ENCODE data around the gene ZNF189.

Gene ZNF189

DNA sequence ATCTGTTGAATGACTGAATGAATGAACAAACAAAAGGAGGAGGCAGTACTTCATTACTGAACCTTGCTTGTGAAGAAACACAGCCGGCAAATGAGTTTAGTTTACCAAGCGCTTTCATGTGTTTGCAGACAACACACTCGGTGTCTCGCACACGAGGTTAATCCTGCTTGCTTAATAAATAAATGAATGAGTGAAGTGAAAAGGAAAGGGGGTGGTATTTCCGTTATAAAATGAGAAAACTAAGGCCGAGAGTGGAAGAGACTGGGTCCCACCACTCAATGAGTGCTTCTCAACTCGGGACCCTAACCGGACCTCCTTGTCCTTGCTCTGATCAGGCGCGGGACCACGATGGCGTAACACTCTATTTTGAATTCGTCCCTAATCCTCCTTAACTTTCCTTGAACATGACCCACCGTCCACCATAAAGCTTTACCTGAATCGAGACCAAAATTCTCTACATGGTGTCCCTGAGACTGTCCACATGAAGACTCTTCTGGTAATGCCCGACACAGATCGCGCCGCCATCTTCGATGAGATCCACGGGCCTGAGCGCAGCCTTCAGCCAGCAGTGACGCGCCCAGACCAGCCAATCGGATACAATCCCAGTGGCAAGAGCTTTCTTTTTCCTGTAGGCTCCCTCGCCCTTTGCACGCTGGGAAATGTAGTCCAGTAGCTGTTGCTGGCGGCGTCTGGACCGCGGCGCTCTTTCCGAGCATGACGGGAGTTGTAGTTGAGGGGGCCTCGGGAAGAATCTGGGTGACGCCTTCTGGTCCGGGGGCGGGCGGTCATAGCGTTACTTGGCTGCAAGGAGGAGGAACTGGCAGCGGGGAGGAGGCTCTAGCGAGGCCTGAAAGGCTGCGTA lies at the start of gene ZNF189, which contains the start of gene MRPL50:
ZNF189 (plus strand) TSS at position 784 of the 862 bp plus-strand sequence. CDS start 306 bp downstream, outside the sequence.
MRPL50 (minus strand) TSS at position 551 of the 862 bp plus-strand sequence; CDS start at position 525, 26 bp downstream.
- peak; percentile 99 for DNase-seq

DNA sequence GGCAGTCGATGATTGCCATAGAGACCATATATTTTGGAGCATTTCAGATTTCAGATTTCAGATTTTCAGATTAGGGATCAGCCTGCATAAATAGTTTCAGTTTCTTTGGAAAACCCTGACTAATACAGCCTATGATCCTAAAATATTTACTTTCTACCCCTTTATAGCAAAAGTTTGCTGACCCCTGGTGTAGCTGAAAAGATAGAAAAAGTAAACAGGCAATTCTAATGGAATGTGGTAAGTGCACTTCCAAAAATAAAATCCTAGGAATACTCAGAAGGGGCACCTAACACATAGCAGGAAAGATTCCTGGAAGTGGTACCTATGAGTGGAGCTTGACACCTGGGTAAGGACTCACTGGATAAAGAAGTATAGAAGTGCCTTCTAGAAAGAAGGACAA lies 48.4 kb upstream of the ZNF189 start:
- no peak for DNase-seq

DNA sequence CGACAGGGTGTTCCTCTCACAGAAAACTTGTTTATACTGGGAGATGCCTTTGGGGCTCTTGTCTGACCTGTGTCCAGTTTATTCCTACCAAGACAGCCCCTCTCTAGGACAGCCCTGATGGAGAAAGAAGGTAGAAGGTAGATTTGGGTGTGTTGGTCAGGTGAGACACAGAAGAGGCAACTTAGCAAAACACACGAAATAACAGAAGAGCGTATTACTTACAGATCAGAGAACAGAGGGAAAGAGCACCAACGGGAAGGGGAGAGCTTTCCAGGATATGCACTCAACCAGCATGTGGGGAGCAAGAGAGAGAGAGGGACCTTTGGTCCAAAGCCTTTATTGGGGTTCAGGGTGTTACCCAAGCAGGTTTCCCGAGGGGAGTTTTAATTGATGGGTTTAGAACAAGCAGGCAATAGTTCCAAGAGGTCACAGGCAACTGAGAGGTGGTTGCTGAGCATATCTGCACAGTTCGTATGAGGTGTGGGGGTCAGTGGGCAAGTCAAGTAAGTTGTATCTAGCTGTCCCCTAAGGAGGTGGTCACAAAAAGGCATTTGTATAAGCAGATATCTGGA lies 45.7 kb upstream of the ZNF189 start:
- DNase-seq: no peak

DNA sequence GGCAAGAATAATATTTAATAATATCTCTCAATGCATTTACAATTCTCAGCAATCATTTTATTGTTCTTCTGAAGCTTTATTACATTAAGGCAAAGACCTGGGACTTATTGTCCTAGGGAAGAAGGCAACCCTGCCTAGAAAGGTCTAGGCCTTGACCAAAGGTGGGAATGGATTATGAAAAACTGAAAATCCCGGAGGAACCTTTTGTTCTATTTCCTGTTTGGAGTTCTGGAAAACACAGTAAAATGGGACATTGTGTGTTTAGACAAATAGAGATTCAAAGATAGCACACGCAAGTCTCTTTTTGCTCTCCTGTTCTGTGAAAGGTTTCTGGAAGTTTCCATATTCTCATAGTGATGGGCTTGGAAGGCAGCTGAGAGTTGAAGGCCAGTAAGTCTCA lies 45.0 kb upstream of the ZNF189 start:
- no peak for DNase-seq

DNA sequence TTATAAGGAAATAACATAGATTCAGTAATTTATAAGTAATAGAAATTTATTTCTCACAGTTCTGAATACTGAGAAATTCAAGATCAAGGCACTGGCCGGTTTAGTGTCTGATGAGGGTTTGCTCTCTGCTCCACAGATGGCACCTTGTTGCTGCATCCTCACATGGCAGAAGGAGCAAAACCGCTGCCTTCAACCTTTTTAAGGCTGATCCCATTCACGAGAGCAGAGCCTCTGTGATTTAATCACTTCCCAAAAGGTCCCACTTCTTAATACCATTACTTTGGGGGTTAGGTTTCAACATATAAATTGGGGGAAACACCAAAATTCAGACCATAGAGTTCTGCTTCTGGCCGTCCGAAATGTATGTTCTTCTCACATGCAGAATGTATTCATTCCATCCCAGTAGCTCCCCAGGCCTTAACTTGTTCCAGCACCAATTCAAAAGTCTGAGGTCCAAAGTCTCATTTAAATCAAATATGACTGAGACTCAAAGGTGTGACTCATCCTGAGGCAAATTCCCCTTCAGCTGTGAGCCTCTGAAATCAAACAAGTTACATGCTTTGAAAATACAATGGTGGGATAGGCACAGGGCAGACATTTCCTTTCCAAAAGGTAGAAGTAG lies 44.4 kb upstream of the ZNF189 start:
- DNase-seq: no peak

DNA sequence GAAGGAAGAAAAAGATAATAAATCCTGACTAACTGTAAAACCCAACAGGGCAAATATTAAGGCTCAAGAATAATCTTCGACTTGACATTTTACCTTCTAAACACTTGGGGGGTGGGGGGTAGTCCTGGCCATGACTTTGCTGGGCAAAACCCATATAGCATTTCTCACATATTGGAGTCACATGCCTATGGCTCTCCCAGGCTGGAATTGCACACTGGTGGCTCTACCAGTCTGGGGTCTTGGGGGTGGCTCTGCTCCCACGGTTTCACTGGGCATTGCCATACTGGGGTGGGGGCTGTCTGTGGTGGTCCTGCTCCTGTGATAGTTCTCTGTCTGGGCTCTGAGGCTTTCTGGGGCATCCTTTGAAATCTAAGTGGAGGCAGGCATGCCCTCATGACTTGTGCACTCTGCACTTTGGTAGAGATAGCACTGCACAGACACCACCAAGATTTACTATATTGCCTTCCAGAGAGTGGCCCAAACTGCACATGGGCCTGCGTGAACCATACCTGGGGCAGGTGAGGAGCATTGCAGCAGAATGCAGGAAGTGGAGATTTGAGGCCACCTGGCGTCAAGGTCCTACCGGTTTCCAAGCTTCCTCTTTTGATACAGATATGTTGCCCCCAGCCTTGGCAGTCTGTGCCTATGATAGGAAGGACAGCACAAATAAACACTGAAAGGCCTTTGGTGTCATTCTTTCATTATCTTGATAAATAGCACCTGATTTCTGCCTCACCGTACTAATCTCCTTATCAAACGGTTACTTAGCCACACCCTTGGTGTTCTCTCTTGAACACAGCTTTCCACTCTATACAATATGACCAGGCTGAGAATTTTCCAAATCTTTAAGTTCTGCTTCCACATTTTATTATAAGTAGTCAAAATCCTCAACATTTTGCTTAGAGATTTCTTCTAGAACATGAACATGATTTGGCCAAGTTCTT lies 43.6 kb upstream of the ZNF189 start:
- no peak for DNase-seq

DNA sequence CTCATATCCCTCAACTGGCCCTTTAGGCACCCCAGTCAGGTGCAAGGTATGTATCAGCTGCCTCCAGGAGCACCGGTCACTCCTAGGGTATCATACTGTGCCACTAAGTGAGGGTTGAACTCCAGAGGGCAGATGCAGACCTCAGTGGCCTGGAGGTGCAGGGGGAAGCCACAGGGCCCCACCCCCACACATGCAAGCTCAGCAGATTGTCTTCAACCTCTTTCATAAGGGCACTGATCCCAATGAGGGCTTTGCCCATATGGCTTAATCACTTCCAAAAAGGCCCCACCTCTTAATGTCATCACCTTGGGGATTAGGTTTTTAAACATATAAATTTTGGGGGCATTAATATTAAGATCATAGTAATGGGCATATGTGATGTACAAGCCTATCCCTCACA lies 42.0 kb upstream of the ZNF189 start:
- DNase-seq: no peak

DNA sequence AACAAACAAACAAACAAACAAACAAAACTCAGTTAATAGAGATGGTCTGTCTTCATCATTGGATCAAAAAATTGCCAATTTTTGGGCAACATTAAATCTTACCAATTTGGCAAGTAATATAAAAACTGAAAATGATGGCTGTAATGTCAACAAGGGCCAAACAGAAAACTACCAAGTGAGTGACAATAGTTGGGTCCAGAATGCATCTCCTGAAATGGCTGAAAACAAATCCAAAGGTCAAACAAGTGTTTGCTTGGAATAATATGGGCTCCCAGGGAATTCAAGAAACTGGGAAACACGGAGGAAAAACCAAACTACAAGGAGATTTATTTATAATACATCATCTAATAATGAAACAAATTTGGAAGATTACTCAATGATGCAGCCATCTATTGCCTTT lies 39.0 kb upstream of the ZNF189 start:
- no peak for DNase-seq

DNA sequence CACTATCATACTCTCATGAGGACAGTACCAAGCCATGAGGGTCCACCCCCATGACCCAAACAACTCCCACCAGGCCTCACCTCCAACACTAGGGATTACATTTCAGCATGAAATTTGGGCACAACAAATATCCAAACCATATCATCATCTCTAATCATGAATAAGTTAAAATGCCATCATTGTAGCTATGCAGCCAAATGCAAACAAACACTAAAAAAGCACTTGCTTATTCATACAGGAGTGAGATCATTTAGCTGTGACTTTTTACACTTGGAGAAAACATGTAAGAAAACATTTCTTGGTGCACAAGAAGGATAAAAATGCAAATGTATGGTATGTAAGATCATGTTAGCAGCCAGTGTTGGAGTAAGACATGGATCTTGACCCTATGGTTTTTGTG lies 38.0 kb upstream of the ZNF189 start:
- DNase-seq: no peak

DNA sequence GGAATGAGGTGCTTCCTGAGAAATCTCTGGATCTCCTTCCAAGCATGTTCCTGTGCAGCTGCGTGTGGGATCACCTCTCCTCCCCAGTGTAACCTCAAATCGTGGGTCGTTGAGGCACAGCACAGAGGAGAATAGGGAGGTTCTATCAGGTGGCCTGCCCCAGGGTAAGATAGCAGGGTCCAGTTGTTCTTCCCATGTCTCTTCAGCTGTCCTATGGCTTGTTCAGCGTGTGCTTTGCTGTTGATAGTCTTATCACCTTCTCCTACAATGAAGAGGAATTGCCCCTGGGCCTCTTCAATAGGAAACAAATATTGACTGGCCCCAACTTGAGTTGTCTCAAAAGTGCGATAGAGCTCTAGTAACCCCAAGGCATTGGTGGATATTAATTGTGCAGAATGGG lies 36.2 kb upstream of the ZNF189 start:
- DNase-seq: no peak

DNA sequence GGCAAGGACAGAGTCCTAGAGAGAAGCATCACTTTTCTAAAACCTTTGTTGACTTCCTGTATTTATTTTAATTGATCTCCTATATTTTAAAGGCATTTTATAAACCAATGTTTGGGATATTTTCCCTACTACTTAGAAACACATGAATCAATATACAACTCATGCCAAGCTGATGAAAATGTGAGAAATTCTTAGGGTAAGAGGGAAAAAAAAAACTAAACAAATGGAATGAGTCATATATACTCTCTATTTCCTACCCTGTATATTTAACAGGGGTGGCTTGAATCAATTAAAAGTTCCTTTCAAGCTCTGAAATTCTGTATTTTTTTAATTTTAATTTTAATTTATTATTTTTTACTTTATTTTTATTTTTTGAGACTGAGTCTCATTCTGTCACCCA lies 33.5 kb upstream of the ZNF189 start:
- DNase-seq: no peak

DNA sequence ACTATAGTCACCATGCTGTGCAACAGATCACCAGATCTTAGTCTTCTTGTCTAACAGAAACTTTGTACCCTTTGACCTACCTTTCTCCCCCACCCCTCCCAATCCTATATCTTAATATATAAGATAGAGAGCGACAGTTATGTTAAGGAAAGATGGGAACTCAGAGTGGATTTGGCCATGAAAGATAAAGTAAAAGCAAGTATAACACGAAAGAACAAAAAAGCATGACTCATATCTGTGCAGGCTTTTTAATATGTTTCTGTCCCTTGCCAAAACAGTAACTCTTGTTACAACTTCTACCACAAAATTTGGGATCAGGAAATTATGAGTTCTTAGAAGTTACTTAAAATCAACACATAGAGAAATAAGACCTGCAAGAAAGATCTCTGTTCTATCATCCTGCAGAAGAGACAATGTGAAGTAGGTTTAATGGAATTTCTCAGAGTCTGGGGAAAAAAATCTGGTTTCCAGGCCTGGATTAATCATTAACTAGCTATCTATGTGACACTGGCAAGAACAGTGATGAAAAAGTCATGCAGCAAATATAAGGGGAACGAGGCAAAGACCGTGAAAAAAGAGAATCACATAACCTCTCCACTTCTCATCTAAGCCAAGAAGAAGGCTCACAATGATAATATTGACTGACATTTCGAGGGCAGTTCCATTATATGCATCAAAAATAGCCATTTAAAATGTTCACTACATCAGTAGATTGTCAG lies 32.5 kb upstream of the ZNF189 start:
- no peak for DNase-seq

DNA sequence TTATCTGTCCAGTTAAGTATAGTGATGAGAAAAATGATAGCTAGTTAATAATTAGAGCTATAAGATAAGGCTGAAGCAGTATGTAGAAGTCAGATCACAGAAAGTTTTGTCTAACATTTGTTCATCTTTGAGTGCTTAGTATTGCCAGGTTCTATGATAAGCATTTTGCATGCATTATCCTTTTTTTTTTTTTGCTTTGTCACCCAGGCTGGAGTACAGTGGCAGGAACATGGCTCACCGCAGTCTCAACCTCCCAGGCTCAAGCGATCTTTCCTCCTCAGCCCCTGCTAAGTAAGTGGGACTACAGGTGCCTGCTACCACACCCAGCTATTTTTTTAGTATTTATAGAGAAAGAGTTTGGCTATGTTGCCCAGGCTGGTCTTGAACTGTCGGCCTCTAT lies 31.3 kb upstream of the ZNF189 start:
- no peak for DNase-seq

DNA sequence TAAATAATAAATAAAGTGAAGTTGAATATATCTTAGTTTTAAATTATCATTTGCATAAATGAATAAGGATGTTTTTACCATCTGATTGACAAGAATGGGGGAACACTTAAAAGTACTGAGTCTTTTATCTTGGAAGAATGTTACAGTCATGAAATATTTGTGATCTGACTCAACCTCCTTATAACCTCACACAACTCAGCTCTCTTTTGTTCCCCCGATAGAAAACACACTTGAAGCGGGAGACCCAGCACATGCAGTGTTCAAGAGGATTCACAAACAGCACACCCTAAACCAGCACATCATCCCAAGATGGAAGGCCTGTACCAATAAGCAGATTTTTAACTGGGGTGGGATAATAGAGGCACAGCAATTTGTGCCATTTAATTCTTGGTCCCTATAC lies 29.4 kb upstream of the ZNF189 start:
- no peak for DNase-seq

DNA sequence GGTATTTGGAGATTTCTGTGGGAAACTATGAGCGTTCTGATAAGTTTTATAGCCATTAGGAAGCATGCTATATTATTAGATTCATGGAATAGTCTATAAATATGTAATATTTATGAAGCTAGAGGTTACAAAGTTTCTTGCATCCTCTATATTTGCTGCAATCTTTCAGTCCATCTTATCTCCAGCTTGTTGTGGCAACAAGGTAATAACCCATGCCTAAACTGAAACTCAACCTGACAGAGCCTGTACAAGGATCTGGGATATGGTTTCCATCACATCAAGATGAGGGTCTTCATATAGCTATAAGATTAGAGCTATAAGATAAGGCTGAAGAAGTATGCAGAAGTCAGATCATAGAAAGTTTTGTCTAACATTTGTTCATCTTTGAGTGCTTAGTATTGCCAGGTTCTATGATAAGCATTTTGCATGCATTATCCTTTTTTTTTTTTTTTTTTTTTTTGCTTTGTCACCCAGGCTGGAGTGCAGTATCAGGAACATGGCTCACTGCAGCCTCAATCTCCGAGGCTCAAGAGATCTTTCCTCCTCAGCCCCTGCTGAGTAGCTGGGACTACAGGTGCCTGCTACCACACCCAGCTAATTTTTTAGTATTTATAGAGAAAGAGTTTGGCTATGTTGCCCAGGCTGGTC lies 28.6 kb upstream of the ZNF189 start:
- no peak for DNase-seq

DNA sequence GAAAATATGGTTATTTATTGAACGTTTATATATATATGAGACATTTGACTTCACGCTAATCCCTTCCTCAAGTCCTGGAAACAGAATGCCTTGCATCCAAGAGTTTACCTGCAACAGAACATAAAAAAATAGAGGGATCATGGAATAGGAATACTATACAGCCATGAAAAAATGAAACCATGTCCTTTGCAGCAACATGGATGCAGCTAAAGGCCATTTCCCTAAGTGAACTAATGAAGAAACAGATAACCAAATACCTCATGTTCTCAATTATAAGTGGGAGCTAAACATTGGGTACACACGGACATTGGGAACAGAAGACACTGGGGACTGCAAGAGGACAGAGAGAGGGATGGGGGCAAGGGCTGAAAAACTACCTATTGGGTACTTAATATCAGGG lies 26.8 kb upstream of the ZNF189 start:
- no peak for DNase-seq

DNA sequence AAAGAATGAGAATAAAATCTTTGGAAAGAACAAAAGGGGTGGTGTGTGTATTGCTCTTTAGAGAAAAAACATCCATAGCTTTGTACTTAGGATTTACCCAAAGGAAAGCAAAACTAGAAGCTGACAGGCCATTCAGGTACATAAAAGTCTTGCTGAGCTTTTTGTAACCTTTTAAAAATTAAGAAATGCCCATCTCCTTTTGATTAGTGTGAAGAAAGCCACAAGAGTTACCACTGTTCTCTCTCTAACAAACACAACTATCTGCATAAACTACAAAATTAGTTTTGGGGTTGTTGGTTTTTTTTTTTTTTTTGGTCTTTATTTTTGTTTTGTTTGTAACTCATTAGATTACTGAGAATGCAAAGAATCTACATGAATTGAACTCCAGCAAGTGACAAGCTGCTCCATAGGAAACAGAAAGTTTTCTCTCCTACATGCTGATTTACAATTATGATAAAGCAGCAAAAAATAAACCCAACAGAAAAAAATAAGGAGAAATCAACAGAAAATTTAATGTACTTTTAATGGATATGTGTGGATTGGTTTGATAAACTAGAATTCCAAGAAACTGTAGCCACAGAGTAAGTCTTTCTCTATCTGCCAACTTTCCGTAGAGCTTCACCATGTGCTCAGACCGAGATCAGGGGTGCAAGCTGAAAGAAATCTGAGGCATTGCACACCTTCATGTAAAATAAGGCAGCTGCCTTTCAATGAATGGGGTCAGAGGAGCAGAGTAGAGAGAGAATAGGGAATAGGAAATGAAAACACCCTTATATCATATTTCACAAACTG lies 26.1 kb upstream of the ZNF189 start:
- DNase-seq: peak; percentile 34

DNA sequence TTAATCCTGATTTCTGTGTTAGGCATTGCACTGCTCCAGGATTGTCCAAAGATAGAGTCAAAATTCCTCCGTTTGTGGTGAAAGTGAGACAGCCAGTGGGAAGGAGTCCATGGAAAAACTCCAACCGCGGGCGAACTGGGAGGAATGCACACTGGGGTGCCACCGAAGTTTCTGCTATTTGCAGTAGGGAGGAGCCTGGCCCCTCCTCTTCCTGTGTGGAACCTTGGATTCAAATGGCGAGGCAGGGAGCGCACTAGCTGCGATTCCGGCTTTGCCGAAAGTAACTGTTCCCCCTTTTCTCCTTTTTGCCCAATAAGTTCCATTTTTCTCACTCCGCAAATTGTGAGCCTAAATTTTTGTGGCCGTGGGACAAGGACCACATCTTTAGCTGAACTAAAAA lies 23.1 kb upstream of the ZNF189 start:
- no peak for DNase-seq

DNA sequence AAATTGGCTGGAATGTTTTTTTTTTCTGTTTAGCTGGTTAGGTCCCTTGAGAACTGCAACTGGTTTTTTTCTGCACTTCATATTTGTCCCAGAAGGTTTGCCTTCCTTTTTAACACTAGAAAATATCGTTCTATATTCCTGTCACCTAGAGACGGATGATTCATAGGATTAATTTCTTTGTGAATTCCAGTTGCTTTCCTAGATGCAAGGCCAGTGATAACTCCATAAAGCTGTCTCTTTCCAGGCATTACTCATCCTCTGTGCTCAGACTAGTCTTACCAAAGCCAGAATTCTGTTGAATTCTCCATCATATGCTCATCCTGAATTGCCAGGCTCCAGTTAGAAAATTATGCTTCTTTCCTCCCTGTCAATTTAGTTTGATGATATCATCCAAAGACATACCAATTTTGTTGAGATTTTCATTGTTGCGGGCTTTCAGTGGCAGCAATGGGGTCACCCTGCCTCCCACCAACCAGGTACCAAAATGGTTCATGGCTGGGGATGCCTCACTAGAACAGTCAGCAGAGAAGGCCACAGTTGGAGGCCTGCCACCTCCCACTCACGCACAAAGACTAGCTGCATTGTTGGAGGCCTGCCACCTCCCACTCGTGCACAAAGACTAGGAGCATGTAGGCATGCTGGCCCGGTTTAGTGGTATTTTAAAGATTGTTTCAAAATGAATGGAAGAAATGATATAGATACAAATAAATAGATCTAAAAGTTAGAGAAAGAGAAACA lies 22.4 kb upstream of the ZNF189 start:
- DNase-seq: no peak

DNA sequence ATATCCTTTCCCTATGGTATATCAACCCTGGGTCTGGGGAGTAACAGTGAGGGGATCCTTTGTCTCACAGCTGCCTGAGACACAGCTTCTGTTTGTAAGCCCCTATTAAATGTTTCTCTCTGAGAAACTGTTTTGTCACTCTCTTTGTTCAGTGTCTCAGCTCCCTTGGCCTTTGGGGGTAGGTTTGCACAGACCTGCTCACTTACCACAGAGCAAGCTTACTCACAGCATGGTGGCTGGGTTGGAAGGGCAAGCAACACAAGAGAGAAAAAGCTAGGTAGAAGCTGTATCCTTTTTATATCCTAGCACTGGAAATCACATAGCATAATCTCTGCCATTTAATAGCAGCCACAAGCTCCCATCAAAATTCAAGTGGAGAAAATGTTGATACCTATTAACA lies 18.4 kb upstream of the ZNF189 start:
- DNase-seq: no peak

Measured in NCI-H2171 treated with DMSO at 0.1 percent for 48 hours (cell line).